K562 (cell line): ENCODE measurements around the gene KCNQ2. TPM values are rescaled to one million over a fixed set of nuclear protein-coding genes. Genes with fewer than 3 reads are reported as not detected.

ENCODE experiments used
- ATAC-seq: fragments of 200-7000 bp; cut with Tn5 transposase; 3 replicates; pipeline ENCODE4 v1.9.1; 2020; ENCODE audit warnings: moderate library complexity
- BruUV-seq: library from RNA; stranded (reverse); fragments of 400-500 nt; replicated peaks from 2 replicates; lab custom pipeline; 2021; lab: Mats Ljungman, UMichigan
- CTCF ChIA-PET: fragments of 300-600 bp; formaldehyde crosslinking; extraction: SDS; loops from one replicate; lab custom pipeline; 2021; ENCODE audit warnings: low intra/inter-chr PET ratio; lab: Yijun Ruan, JAX
- POLR2A ChIA-PET: fragments of 300-600, 350-650 bp; sonication (Branson Sonifier 250); formaldehyde crosslinking; extraction: SDS; loops from one replicate; lab custom pipeline; 2021; ENCODE audit warnings: antibody characterized with exemption, inconsistent platforms; lab: Yijun Ruan, JAX
- DNase-seq, 4 experiments: peaks; one replicate each; pipeline versions ENCODE4 v3.0.0 to v3.0.0-alpha.2; 2011 to 2018; ENCODE audit warnings: low spot score in 3 of 4, mixed read lengths in 3 of 4; ENCODE audit errors: extremely low read depth in 1 of 4
- FAIRE-seq: peaks from 2 replicates; lab custom pipeline; 2011; peaks lifted over from hg19 to GRCh38; lab: Jason Lieb, UNC
- H2AFZ ChIP-seq: 2 replicates; pipeline ENCODE4 v1.6.0; 2011; ENCODE audit warnings: low read depth, low read length, control low read depth, inconsistent platforms
- H3K27ac ChIP-seq: fragments of 200-600 bp; 3 replicates; pipeline ENCODE4 v1.8.0; 2011; ENCODE audit warnings: low read depth, mild to moderate bottlenecking, control low read depth, inconsistent platforms, low read length, moderate library complexity, mixed read lengths; ENCODE audit errors: extremely low read depth
- H3K27me3 ChIP-seq, 2 experiments: fragments of 300-600 bp in 1 of 2; 2 replicates in 1 of 2; 3 replicates in 1 of 2; pipeline versions ENCODE4 v1.6.0 to v1.8.0; 2011; ENCODE audit warnings: inconsistent platforms in 2 of 2, low read length in 2 of 2, mild to moderate bottlenecking in 1 of 2, mixed read lengths in 1 of 2, moderate library complexity in 1 of 2; ENCODE audit not compliant: control insufficient read depth in 2 of 2, insufficient read depth in 2 of 2
- H3K36me3 ChIP-seq: fragments of 300-600 bp; 3 replicates; pipeline ENCODE4 v1.8.0; 2011; ENCODE audit warnings: mild to moderate bottlenecking, low read length, inconsistent platforms; ENCODE audit not compliant: control insufficient read depth, insufficient read depth
- H3K4me1 ChIP-seq, 2 experiments: fragments of 200-600 bp in 1 of 2; replicated peaks in 1 of 2; 2 replicates in 1 of 2; 3 replicates in 1 of 2; pipeline versions ENCODE4 v1.5.1 to v1.8.0; 2011; ENCODE audit warnings: inconsistent platforms in 2 of 2, low read length in 2 of 2, mild to moderate bottlenecking in 1 of 2, mixed read lengths in 1 of 2, moderate library complexity in 1 of 2; ENCODE audit not compliant: control insufficient read depth in 2 of 2, insufficient read depth in 2 of 2
- H3K4me2 ChIP-seq: 2 replicates; pipeline ENCODE4 v1.6.1; 2011; ENCODE audit warnings: low read length, control low read depth, inconsistent platforms, mixed read lengths; ENCODE audit not compliant: insufficient read depth
- H3K4me3 ChIP-seq: fragments of 200-600 bp; sonication (generic), shearing (Covaris generic); 2 replicates; pipeline ENCODE4 v1.5.1; 2016; ENCODE audit warnings: control low read depth, inconsistent platforms
- H3K79me2 ChIP-seq: fragments of 200-600 bp; 3 replicates; pipeline ENCODE4 v1.8.0; 2011; ENCODE audit warnings: low read length, inconsistent platforms; ENCODE audit not compliant: control insufficient read depth, insufficient read depth
- H3K9ac ChIP-seq, 2 experiments: 2 replicates each; pipeline versions ENCODE4 v1.6.0 to v1.6.1; 2011; ENCODE audit warnings: low read depth in 2 of 2, low read length in 2 of 2, control low read depth in 1 of 2, inconsistent platforms in 1 of 2, mild to moderate bottlenecking in 1 of 2, mixed read lengths in 1 of 2; ENCODE audit not compliant: insufficient read depth in 1 of 2
- H3K9me1 ChIP-seq: one replicate; pipeline ENCODE4 v1.6.0; 2011; ENCODE audit warnings: inconsistent platforms, mild to moderate bottlenecking, low read length, moderate library complexity; ENCODE audit not compliant: control insufficient read depth, insufficient read depth
- H3K9me3 ChIP-seq: replicated peaks from 2 replicates; pipeline ENCODE4 v1.5.1; 2011; ENCODE audit warnings: low read depth, low read length, inconsistent platforms; ENCODE audit not compliant: control insufficient read depth, insufficient read depth
- H4K20me1 ChIP-seq: replicated peaks from 2 replicates; pipeline ENCODE4 v1.6.1; 2011; ENCODE audit warnings: low read length, inconsistent platforms, mixed read lengths; ENCODE audit not compliant: control insufficient read depth, insufficient read depth
- BHLHE40 ChIP-seq: IDR thresholded peaks from 2 replicates; pipeline ENCODE4 v1.6.1; 2011; ENCODE audit warnings: low read length, improper control_type of control experiment
- CBFB ChIP-seq: sonication (generic); formaldehyde crosslinking; IDR thresholded peaks from 2 replicates; pipeline ENCODE4 v1.4.0; 2020; ENCODE audit warnings: mild to moderate bottlenecking, missing genetic modification reagents
- HDAC3 ChIP-seq: fragments of 450-650 bp; IDR thresholded peaks from 2 replicates; pipeline ENCODE4 v1.6.1; 2018; ENCODE audit warnings: borderline replicate concordance, mild to moderate bottlenecking, moderate library complexity; ENCODE audit not compliant: partially characterized antibody
- WGBS: fragments of 100-300 bp; shearing (Covaris generic); methylation state at CpG from one replicate; pipeline ENCODE4 v1.1.6; 2016; ENCODE audit warnings: low coverage, mixed read lengths; ENCODE audit not compliant: insufficient coverage; ENCODE audit errors: missing lambda C conversion rate; 5-methylcytosine and 5-hydroxymethylcytosine counted together
- in situ Hi-C: fragments of 300-500 bp; cut with MboI; formaldehyde crosslinking; loops from 4 replicates; pipeline ENCODE4 v1.15.0; 2018; ENCODE audit warnings: inconsistent platforms, mixed read lengths
- intact Hi-C: fragments of 100-400 bp; cut with micrococcal nuclease; formaldehyde crosslinking; loops from 2 replicates; pipeline ENCODE4 v1.14.2; 2022
- polyA plus RNA-seq, 8 experiments: library from polyadenylated mRNA; depleted of rRNA in 4 of 8; stranded (reverse) in 5 of 8; unstranded in 3 of 8; fragments of >200 nt; fragmentation: Nextera tagmentation in 2 of 8; fragmentation: Illumina TruSeq in 1 of 8; extraction: Ambion mirVana in 2 of 8; extraction: Trizol in 1 of 8; gene quantifications; 2 replicates each; pipeline versions ENCODE4 v1.2.1 to v1.2.3, GENCODE V29; 2011 to 2014; ENCODE audit warnings: inconsistent platforms in 1 of 8, missing spikeins in 1 of 8
- total RNA-seq, 7 experiments: library from RNA; depleted of rRNA in 6 of 7; stranded (reverse); fragments of >200 nt in 6 of 7; fragmentation: Illumina TruSeq in 2 of 7; extraction: Trizol in 2 of 7; gene quantifications; 2 replicates each; pipeline versions ENCODE4 v1.2.1 to v1.2.3, GENCODE V29; 2011 to 2021; ENCODE audit warnings: low replicate concordance in 1 of 7
- TF ChIP-seq, protein P1 (sequence below), 2 experiments: fragments of 450-650 bp; IDR thresholded peaks; 2 replicates each; pipeline ENCODE4 v1.6.1; 2016; ENCODE audit warnings: mild to moderate bottlenecking in 2 of 2, borderline replicate concordance in 1 of 2, low read depth in 1 of 2, moderate library complexity in 1 of 2
- TF ChIP-seq, protein P2 (sequence below): fragments of 450-650 bp; formaldehyde crosslinking; IDR thresholded peaks from 2 replicates; pipeline ENCODE4 v1.4.0; 2020; ENCODE audit warnings: mild to moderate bottlenecking, mixed read lengths
- TF ChIP-seq, protein P3 (sequence below): fragments of 250-450 bp; sonication (Bioruptor Pico); IDR thresholded peaks from 2 replicates; pipeline ENCODE4 v1.8.0; 2022; ENCODE audit warnings: inconsistent platforms
- TF ChIP-seq, protein P4 (sequence below): fragments of 450-650 bp; IDR thresholded peaks from 2 replicates; pipeline ENCODE4 v1.6.1; 2016

The KCNQ2 gene
- total and polyA plus RNA-seq, 9 of the 15 experiments (the other 6 are each of a cell fraction or from before 2014, with no cell fraction given): 0.13 to 0.16 TPM; not detected in 7

GRCh38 chr20:63418617-63419016, 53.8 kb downstream of the KCNQ2 start (continued):
- TF ChIP-seq, protein P1, sequence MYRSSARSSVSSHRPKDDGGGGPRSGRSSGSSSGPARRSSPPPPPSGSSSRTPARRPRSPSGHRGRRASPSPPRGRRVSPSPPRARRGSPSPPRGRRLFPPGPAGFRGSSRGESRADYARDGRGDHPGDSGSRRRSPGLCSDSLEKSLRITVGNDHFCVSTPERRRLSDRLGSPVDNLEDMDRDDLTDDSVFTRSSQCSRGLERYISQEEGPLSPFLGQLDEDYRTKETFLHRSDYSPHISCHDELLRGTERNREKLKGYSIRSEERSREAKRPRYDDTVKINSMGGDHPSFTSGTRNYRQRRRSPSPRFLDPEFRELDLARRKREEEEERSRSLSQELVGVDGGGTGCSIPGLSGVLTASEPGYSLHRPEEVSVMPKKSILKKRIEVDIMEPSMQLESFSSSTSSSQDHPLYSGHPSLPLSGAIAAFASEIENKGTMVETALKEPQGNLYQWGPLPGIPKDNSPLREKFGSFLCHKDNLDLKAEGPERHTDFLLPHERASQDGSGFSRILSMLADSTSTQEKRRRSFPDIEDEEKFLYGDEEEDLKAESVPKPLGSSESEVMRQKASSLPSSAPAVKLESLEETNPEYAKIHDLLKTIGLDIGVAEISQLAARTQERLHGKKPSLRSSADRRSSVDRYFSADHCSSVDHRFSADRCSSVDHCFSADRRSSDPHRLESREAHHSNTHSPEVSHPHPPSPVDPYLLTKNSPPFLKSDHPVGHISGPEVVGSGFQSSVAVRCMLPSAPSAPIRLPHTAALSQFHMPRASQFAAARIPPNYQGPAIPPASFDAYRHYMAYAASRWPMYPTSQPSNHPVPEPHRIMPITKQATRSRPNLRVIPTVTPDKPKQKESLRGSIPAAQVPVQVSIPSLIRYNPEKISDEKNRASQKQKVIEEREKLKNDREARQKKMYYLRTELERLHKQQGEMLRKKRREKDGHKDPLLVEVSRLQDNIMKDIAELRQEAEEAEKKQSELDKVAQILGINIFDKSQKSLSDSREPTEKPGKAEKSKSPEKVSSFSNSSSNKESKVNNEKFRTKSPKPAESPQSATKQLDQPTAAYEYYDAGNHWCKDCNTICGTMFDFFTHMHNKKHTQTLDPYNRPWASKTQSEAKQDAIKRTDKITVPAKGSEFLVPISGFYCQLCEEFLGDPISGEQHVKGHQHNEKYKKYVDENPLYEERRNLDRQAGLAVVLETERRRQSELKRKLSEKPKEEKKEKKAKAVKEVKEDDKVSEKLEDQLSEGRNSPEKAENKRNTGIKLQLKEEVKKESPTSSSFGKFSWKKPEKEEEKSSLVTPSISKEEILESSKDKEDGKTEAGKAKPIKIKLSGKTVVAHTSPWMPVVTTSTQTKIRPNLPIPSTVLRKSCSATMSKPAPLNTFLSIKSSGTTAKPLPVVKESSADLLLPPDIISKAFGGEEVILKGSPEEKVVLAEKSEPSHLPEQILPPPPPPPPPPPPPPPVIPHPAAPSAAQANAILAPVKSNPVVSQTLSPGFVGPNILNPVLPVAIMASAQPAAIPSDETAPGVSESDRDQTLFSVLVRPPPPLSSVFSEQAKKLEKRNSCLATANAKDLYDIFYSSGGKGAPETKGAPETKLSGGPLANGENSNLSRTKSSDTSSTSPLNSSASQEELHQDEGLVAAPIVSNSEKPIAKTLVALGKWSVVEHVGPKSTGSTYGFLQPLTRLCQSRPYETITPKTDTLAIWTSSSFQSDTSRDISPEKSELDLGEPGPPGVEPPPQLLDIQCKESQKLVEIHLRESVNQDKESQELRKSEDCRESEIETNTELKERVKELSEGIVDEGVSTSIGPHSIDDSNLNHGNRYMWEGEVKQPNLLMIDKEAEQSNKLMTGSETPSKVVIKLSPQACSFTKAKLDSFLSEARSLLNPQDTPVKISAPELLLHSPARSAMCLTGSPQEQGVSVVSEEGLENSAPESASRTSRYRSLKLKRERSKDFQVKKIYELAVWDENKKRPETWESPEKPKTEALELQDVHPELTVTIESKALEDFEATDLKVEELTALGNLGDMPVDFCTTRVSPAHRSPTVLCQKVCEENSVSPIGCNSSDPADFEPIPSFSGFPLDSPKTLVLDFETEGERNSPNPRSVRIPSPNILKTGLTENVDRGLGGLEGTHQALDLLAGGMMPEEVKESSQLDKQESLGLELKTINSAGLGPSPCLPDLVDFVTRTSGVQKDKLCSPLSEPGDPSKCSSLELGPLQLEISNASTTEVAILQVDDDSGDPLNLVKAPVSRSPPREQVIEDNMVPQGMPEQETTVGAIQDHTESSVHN (IDR thresholded peaks at IDR 0.05; ENCODE audit: borderline replicate concordance in 1 of 2, low read depth in 1 of 2): no peak

- Histone ChIP-seq H3K27me3 (peaks cover 66 to 94% of the 10 kb centered on the region in 2 experiments; a peak in 4 of 5 replicates), H3K4me1 (peaks cover 0 to 55% of the 10 kb centered on the region in 2 experiments; a peak in 1 of 5 replicates), H3K79me2 (no peaks in the 10 kb centered on the region), H2AFZ (no peak overlapping the region), H3K4me3 (no peak overlapping the region), H3K36me3 (no peaks in the 10 kb centered on the region), H3K4me2 (no peak overlapping the region), H4K20me1 (no peaks in the 10 kb centered on the region; the same call in none of the 2 replicates), H3K27ac (no peak overlapping the region), H3K9me3 (no peaks in the 10 kb centered on the region), H3K9me1 (no peaks in the 10 kb centered on the region), H3K9ac (no peak overlapping the region)
- no peak for DNase-seq
- ChIA-PET CTCF (no interaction called here), POLR2A (interaction anchor here (0.7 kb wide), 1 partner anchor 9 kb away, joined by 3 read pairs; no protein-coding TSS in a partner anchor)
- intact Hi-C loops: no loop called here
- under 1% methylated on average over 11 of the region's 23 CpGs for WGBS
- in situ Hi-C loops: no loop called here
- ATAC-seq: no peak
- BruUV-seq: no TSS peak
- no peak for FAIRE-seq
- TF ChIP-seq, protein P2, sequence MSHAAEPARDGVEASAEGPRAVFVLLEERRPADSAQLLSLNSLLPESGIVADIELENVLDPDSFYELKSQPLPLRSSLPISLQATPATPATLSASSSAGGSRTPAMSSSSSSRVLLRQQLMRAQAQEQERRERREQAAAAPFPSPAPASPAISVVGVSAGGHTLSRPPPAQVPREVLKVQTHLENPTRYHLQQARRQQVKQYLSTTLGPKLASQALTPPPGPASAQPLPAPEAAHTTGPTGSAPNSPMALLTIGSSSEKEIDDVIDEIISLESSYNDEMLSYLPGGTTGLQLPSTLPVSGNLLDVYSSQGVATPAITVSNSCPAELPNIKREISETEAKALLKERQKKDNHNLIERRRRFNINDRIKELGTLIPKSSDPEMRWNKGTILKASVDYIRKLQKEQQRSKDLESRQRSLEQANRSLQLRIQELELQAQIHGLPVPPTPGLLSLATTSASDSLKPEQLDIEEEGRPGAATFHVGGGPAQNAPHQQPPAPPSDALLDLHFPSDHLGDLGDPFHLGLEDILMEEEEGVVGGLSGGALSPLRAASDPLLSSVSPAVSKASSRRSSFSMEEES (CRISPR knock-in tag): no peak
- no peak for TF ChIP-seq CBFB
- TF ChIP-seq, protein P3, sequence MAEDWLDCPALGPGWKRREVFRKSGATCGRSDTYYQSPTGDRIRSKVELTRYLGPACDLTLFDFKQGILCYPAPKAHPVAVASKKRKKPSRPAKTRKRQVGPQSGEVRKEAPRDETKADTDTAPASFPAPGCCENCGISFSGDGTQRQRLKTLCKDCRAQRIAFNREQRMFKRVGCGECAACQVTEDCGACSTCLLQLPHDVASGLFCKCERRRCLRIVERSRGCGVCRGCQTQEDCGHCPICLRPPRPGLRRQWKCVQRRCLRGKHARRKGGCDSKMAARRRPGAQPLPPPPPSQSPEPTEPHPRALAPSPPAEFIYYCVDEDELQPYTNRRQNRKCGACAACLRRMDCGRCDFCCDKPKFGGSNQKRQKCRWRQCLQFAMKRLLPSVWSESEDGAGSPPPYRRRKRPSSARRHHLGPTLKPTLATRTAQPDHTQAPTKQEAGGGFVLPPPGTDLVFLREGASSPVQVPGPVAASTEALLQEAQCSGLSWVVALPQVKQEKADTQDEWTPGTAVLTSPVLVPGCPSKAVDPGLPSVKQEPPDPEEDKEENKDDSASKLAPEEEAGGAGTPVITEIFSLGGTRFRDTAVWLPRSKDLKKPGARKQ: no peak
- no peak for TF ChIP-seq BHLHE40
- no peak for TF ChIP-seq HDAC3
- TF ChIP-seq, protein P4, sequence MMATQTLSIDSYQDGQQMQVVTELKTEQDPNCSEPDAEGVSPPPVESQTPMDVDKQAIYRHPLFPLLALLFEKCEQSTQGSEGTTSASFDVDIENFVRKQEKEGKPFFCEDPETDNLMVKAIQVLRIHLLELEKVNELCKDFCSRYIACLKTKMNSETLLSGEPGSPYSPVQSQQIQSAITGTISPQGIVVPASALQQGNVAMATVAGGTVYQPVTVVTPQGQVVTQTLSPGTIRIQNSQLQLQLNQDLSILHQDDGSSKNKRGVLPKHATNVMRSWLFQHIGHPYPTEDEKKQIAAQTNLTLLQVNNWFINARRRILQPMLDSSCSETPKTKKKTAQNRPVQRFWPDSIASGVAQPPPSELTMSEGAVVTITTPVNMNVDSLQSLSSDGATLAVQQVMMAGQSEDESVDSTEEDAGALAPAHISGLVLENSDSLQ: no peak
Measured at GRCh38 chr20:63417738-63418120, 54.7 kb downstream of the KCNQ2 start.
